Activated naive CD8-positive, alpha-beta T cell treated with anti-CD3 and anti-CD28 coated beads, Interleukin-2, amount 10 ng/mL, durations not matched to agents 7 days and 5 days (primary cell): Measurements from ENCODE around the gene RTN4RL2. TPM values are rescaled to one million over a fixed set of nuclear protein-coding genes. Genes with fewer than 3 reads are reported as not detected.
"Not testable (repeated sequence)": the region's sequence is repeated elsewhere in the genome, so short reads cannot be mapped to it uniquely, and the experiment has no call there.

Source experiments
- ATAC-seq: fragments of 150-1000 bp; cut with Tn5 transposase; one replicate; pipeline ENCODE4 v1.10.0; 2021; ENCODE audit warnings: low read depth, moderate library complexity
- POLR2A ChIA-PET: fragments of 350-600 bp; sonication (Branson Sonifier 250); formaldehyde crosslinking; loops from one replicate; lab custom pipeline; 2021; ENCODE audit warnings: antibody characterized with exemption; lab: Charles Lee
- DNase-seq: peaks from one replicate; pipeline ENCODE4 v3.0.0; 2021
- H3K27ac Mint-ChIP-seq: one replicate; pipeline ENCODE4 v1.8.0; 2022; ENCODE audit warnings: mild to moderate bottlenecking, mixed read lengths
- H3K27me3 Mint-ChIP-seq: one replicate; pipeline ENCODE4 v1.8.0; 2022; ENCODE audit warnings: mild to moderate bottlenecking, moderate library complexity, mixed read lengths
- H3K36me3 Mint-ChIP-seq: one replicate; pipeline ENCODE4 v1.8.0; 2021; ENCODE audit warnings: mild to moderate bottlenecking, mixed read lengths
- H3K4me1 Mint-ChIP-seq: one replicate; pipeline ENCODE4 v1.8.0; 2021; ENCODE audit warnings: mixed read lengths
- H3K4me3 Mint-ChIP-seq: one replicate; pipeline ENCODE4 v1.8.0; 2022; ENCODE audit warnings: mild to moderate bottlenecking, moderate library complexity, mixed read lengths
- H3K9me3 Mint-ChIP-seq: one replicate; pipeline ENCODE4 v1.8.0; 2021; ENCODE audit warnings: mixed read lengths
- total RNA-seq, 2 experiments: library from RNA; stranded (reverse); gene quantifications; one replicate each; pipeline ENCODE4 v1.2.3, GENCODE V29; 2021

The RTN4RL2 gene
- total RNA-seq, 2 experiments from 2014 or later = 0.96 to 1.6 TPM

DNA sequence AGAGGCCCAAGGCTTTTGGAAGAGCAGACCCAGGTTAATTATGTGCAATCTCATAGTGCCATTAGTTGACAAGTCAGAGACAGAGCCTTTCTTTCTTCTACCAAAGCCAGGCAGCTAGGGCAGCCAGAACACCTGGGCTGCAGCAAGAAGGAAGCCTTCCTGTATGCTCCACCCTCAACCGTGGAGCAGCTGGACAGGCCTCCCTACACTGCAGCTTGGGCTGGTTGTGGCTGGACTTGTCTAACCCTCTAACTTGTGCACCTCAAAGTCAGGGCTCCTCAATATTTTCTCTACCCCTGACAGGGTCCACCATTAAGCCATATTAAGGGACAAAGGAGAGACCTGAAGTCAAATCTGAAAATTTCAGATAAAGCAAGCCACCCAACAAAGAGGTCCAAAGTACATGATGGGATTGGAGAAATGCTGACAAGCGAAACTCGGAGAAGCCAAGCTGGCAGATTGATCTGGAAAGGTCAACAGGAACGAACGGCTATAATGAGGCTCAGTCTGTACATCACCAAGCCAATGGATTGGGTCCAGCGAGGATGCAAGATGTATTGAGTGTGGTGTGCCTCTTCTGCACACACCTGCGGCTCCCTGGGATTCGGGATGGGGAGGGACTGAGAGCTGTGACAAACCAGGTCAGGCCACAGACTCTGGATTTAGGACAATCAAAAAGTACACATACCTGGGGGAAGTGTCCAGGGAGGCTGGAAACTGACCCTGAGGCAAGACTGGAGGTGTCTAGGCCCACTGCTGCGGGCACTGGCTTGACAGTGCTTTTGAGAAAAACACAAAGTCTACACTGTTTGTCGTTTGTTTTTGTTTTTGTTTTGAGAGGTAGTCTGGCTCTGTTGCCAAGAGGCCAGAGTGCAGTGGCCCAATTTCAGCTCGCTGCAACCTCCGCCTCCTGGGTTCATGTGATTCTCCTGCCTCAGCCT is 21.7 kb upstream of the RTN4RL2 start:
- Mint-ChIP-seq H3K9me3 (no peaks in the 10 kb centered on the region), H3K27me3 (peaks cover 4% of the 10 kb centered on the region), H3K4me1 (no peaks in the 10 kb centered on the region), H3K27ac (no peak overlapping the region), H3K4me3 (no peak overlapping the region), H3K36me3 (no peaks in the 10 kb centered on the region)
- DNase-seq (no peak), ATAC-seq (no peak)
- POLR2A ChIA-PET = no interaction called here

DNA sequence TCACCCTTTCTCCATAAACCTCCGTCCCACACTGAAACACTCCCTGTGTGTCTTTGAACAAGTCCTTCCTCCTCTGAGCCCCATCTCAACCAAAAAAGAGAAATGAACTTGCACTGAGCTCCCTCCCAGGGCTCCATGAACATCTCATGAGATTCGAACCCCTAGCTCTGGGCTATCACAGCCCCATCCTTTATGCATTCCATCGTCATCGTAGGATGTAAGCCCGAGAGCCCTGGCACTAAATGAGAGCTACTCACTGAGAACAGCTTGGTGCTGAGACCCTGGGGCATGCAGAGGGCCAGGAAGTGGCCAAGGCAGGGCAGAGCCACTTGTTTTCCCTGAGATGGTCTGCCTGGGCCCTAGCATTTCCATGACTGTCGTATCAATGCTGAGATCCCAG is 20.5 kb upstream of the RTN4RL2 start:
- no peaks in the 10 kb centered on the region for H3K36me3 Mint-ChIP-seq

DNA sequence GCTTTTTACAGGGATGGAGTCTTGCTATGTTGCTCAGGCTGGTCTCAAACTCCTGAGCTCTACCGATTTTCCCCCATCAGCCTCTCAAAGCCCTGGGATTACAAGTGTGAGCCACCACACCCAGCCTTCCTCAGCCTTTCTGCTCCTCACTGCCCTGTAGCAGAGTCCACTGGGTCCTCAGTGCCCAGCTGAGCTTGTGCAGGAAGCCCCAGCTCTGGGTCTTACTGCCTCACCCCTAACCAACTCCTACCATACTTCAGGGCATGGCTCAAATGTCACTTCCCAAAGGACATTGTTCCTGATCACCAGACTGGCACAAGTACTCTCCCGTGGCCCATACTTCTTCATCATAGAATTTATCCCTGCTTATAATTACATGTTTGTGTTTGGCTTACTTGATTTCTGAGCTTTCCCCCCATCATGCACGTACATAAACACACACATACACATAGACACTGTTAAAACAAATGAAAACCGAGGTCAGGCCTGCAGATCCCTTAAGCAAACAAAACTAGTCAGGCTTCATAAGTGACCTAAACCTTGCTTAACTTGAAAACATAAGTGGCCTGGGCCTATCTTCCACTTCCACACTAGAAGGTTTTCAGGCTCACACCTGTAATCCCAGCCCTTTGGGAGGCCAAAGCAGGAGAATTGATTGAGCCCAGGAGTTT is 19.4 kb upstream of the RTN4RL2 start:
- no peak overlapping the region for H3K27ac Mint-ChIP-seq
- no peaks in the 10 kb centered on the region for H3K36me3 Mint-ChIP-seq
- H3K27me3 Mint-ChIP-seq = no peaks in the 10 kb centered on the region
- no peaks in the 10 kb centered on the region for H3K9me3 Mint-ChIP-seq
- no peaks in the 10 kb centered on the region for H3K4me1 Mint-ChIP-seq
- ATAC-seq (no peak), DNase-seq (no peak)
- POLR2A ChIA-PET = no interaction called here
- no peak overlapping the region for H3K4me3 Mint-ChIP-seq

More for the DNA sequence above, 20.5 kb upstream of the RTN4RL2 start:
- ATAC-seq (no peak), DNase-seq (no peak)
- POLR2A ChIA-PET = no interaction called here
- H3K4me1 Mint-ChIP-seq = no peaks in the 10 kb centered on the region
- H3K27ac Mint-ChIP-seq = no peak overlapping the region
- H3K9me3 Mint-ChIP-seq = no peaks in the 10 kb centered on the region
- no peak overlapping the region for H3K4me3 Mint-ChIP-seq
- peaks cover 4% of the 10 kb centered on the region for H3K27me3 Mint-ChIP-seq

DNA sequence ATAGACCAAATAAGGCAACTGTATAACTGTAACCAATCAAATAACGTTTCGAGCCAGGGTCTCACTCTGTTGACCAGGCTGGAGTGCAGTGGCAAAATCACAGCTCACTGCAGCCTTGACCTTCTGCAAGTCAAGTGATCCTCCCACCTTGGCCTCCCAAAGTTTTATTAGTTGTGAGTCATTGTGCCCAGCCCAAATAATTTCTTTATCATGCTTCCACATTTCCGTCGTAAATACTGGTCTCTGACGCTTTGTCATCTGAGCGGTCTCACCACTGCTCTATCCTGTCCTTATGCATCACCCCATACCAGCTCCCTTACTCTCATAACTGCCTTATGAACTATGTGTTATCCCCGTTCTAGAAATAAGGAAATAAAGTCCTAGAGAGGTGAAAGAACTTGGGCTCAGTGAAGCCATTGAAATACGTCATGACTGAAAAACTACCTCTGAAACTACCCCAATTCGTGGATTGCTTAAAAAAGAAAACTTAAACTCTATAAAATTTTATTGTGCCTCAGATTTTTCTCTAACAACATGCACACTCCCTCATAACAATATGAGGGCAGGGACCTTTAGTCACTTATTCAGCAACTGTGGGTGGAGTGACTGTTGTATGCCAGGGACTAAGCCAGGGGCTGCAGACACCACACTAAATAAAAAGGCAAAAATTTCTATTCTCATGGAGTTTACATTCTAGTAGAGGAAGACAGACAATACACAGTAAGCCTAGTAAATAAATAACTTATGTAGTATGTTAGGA is 15.8 kb upstream of the RTN4RL2 start:
- H3K27ac Mint-ChIP-seq = no peak overlapping the region
- peaks cover 3% of the 10 kb centered on the region for H3K4me1 Mint-ChIP-seq
- POLR2A ChIA-PET = no interaction called here
- H3K4me3 Mint-ChIP-seq = no peak overlapping the region
- ATAC-seq = no peak
- DNase-seq = no peak
- peaks cover 4% of the 10 kb centered on the region for H3K27me3 Mint-ChIP-seq
- H3K36me3 Mint-ChIP-seq = no peaks in the 10 kb centered on the region
- no peaks in the 10 kb centered on the region for H3K9me3 Mint-ChIP-seq

DNA sequence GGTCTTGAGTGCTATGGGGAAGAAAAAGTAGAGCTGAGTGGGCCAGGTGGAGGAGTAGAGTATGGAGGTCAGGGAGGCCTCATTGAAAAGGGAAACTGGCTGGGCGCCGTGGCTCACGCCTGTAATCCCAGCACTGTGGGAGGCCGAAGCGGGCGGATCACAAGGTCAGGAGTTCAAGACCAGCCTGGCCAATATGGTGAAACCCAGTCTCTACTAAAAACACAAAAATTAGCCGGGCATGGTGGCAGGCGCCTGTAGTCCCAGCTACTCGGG is 15.3 kb upstream of the RTN4RL2 start:
- H3K27ac Mint-ChIP-seq, ATAC-seq, H3K9me3 Mint-ChIP-seq, H3K36me3 Mint-ChIP-seq, POLR2A ChIA-PET, H3K4me3 Mint-ChIP-seq, H3K4me1 Mint-ChIP-seq, DNase-seq, H3K27me3 Mint-ChIP-seq: not testable (repeated sequence)

DNA sequence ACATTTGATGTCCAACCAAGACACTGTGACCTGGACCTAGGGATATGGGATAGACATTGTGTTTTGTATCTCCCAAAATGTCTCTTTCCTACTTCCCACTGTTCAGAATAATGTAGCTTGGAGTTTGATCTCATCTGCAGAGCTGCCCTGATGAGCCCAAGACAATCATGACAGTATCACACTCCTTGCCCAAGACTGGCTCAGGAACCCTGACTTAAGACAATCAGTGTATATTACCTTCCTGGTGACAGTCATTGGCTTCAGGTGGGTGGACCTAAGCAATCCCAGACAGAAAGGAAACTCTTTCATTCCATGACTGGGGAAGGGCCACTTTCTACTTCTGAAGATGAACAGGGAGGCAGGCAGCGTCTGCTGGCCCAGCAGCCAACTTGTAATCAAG is 14.3 kb upstream of the RTN4RL2 start:
- POLR2A ChIA-PET = no interaction called here

DNA sequence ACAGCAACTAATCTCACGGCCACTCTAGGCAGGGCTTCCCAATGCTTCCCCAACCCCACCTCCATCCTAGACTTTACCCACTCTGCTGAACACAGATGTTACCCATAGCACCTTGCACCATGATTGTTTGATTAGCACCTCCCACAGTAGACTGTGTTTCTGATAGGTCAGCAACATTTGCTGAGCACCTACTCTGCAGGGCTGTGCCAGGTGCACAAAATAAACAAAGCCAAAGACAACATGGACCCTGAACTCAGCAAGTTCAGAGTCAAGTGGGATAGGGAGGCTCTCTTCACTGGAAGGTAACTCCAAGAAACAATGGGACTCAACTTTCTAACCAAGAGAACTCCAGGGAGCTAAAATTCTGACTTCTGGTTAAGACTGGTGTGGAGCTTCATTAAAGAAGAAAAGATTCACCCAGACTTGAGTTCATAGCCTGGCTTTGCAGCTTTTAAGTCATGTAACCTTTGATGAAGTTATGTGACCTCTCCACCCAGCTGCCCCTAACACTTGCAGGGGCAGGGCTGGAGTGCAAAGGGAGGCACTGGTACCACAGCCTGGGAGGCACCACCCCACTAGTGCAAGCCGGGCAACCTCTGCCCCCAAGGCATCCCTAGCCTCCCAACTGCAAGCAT is 6.7 kb upstream of the RTN4RL2 start:
- no peak overlapping the region for H3K27ac Mint-ChIP-seq
- DNase-seq (no peak), ATAC-seq (no peak)
- POLR2A ChIA-PET = no interaction called here
- no peak overlapping the region for H3K4me3 Mint-ChIP-seq
- no peaks in the 10 kb centered on the region for H3K9me3 Mint-ChIP-seq
- H3K36me3 Mint-ChIP-seq = no peaks in the 10 kb centered on the region
- H3K27me3 Mint-ChIP-seq = peaks cover 27% of the 10 kb centered on the region
- peaks cover 9% of the 10 kb centered on the region for H3K4me1 Mint-ChIP-seq

More for the DNA sequence above, 14.3 kb upstream of the RTN4RL2 start:
- H3K4me1 Mint-ChIP-seq = peaks cover 3% of the 10 kb centered on the region
- DNase-seq (no peak), ATAC-seq (no peak)
- no peaks in the 10 kb centered on the region for H3K9me3 Mint-ChIP-seq
- H3K27me3 Mint-ChIP-seq = peaks cover 4% of the 10 kb centered on the region
- no peak overlapping the region for H3K27ac Mint-ChIP-seq
- H3K4me3 Mint-ChIP-seq = no peak overlapping the region
- no peaks in the 10 kb centered on the region for H3K36me3 Mint-ChIP-seq

DNA sequence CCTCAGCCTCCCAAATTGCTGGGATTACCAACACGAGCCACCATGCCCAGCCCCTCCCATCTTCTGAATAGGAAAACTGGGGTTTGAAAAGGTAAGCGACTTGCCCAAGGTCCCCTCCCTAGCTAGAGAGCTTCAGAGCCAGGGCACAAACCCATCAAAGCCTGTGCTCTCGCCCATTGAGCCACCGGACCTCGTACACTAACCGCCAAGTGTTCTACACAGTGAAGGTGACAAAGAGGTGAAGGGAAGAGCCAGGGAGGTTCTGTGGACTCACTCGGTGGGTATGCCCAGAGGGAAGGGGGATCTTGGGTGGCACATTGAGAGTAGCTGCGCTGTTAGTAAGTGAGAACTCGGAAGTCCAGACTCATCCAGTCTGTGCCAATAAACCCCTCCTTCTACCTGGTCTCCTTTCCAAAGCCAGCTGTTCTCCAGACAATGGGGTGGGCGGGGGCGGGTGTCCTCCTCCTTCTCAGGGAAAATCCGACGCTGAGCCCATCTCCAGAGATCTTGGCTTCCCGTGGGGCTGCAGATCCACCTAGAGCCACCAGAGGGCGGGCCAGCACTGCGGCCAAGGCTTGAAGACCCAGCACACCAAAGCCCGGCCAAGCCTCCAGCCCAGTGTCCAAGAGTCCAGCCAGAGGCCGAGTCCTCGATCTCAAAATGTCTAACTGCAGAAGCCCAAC is 3.2 kb upstream of the RTN4RL2 start:
- H3K27ac Mint-ChIP-seq = no peak overlapping the region
- H3K4me1 Mint-ChIP-seq = peaks cover 21% of the 10 kb centered on the region
- no peaks in the 10 kb centered on the region for H3K36me3 Mint-ChIP-seq
- peaks cover 48% of the 10 kb centered on the region for H3K27me3 Mint-ChIP-seq
- peak; percentile 82 for DNase-seq
- POLR2A ChIA-PET = interaction anchor here (1.0 to 2.0 kb wide), 7 partner anchors 21 to 184 kb away, joined by 3 to 11 read pairs (median 4); partner anchors contain the start of gene TIMM10
- H3K4me3 Mint-ChIP-seq = peak overlapping the region; percentile 51
- peak; percentile 35 for ATAC-seq
- H3K9me3 Mint-ChIP-seq = no peaks in the 10 kb centered on the region

DNA sequence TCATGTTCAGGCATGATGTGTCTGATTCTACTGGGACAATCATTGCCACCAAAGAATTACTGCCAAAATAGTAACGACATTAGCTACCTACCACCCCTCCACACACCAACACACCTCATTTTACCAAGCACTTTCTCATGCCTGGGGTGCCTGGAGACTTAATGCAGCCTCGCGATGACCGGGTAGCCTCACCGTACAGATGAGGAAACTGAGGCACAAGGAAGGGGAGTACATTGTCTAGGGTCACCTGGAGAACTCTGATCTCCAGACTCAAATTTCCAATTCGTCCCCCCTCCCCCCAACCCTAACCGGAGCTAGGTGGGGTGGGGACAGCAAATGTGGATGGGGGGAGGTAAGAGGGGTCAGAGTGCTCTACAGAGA is 2.7 kb upstream of the RTN4RL2 start:
- no peak overlapping the region for H3K27ac Mint-ChIP-seq
- DNase-seq (no peak), ATAC-seq (peak; percentile 19)
- no peaks in the 10 kb centered on the region for H3K9me3 Mint-ChIP-seq
- H3K36me3 Mint-ChIP-seq = no peaks in the 10 kb centered on the region
- H3K27me3 Mint-ChIP-seq = peaks cover 52% of the 10 kb centered on the region
- POLR2A ChIA-PET = interaction anchor here (0.6 to 2.0 kb wide), 10 partner anchors 20 to 184 kb away, joined by 3 to 11 read pairs (median 4); partner anchors contain the start of gene TIMM10
- peaks cover 21% of the 10 kb centered on the region for H3K4me1 Mint-ChIP-seq
- H3K4me3 Mint-ChIP-seq = peak overlapping the region; percentile 51

DNA sequence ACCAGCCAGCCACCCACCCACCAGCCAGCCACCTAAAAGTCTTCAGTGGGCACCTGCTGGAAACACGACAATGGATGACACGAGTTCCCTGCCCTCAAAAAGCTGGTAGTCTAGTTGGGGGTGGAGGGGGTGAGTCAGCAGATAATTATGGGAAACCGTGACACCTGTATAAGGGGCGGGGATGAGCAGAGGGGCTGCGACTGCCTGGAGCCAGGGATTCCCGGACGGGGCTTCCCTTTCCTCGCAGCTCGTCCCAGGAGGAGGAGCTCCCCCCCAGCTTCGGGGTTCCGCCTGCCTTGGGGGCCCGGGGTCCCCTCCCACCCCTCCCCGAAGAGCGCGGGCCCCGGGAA is 2.3 kb upstream of the RTN4RL2 start:
- H3K9me3 Mint-ChIP-seq = no peaks in the 10 kb centered on the region
- ATAC-seq (no peak), DNase-seq (no peak)
- no peak overlapping the region for H3K27ac Mint-ChIP-seq
- H3K27me3 Mint-ChIP-seq = peaks cover 54% of the 10 kb centered on the region
- POLR2A ChIA-PET = interaction anchor here (0.6 to 2.0 kb wide), 10 partner anchors 20 to 183 kb away, joined by 3 to 11 read pairs (median 4); partner anchors contain the start of gene TIMM10
- no peaks in the 10 kb centered on the region for H3K36me3 Mint-ChIP-seq
- peaks cover 25% of the 10 kb centered on the region for H3K4me1 Mint-ChIP-seq
- H3K4me3 Mint-ChIP-seq = peak overlapping the region; percentile 51

DNA sequence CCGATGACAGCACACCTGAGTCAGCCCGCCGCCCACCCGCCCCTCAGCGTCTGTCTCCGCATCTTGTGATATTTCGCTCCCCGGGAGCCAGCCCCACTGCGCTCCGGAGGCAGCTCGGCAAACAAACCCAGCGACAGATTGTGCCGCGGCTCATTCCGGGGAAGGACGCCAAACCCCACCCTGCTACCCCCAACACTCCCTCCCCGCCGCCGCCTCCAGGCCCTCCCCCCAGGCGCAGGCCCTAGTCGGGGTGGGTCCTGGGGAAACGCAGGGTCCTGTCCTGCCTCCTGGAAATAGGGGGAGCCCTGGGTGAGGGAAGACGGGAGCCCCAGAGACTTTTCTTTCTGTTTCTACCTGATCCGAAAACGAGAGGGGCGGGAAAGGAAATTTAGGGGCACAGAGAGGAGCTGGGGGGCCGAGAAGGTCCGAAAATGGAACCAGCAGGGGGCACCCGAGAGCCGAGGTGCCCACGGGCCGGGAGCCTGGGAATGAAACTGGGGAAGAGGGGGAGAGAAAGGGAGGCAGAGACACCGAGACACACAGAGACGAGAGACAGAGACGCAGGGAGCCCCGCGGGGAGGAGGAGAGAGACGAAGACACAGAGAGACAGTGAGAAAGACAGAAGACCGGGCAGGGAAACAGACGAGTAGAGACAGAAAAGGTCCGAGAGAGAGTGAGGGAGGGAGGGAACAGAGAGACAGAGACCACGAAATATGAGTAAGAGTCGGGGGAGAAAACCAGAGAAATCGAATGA is 1.7 kb upstream of the RTN4RL2 start:
- Mint-ChIP-seq H3K4me3 (peak overlapping the region; percentile 95), H3K4me1 (peaks cover 27% of the 10 kb centered on the region), H3K27me3 (peaks cover 48% of the 10 kb centered on the region)

More for the DNA sequence above, 1.7 kb upstream of the RTN4RL2 start:
- H3K27ac Mint-ChIP-seq = peak overlapping the region; percentile 78
- no peaks in the 10 kb centered on the region for H3K9me3 Mint-ChIP-seq
- DNase-seq (peak; percentile 72), ATAC-seq (peak; percentile 10)
- POLR2A ChIA-PET = interaction anchor here (0.6 to 2.0 kb wide), 8 partner anchors 19 to 125 kb away, joined by 3 to 11 read pairs (median 4); partner anchors contain the start of gene TIMM10
- no peaks in the 10 kb centered on the region for H3K36me3 Mint-ChIP-seq
